Adrenal gland (tissue), 5 donors: ENCODE results near the gene TENM4.

ENCODE experiments used
- CTCF ChIP-seq, 6 experiments: fragments of 450-650 bp in 4 of 6; fragments of 200-600 bp in 2 of 6; sonication (generic) in 1 of 6; IDR thresholded peaks; 1 replicate in 5 of 6; 2 replicates in 1 of 6; pipeline versions ENCODE4 v1.5.1 to v1.8.0; 2016 to 2021; ENCODE audit warnings: antibody characterized with exemption in 6 of 6, mild to moderate bottlenecking in 2 of 6, moderate library complexity in 1 of 6
- POLR2A ChIP-seq, 2 donors: fragments of 450-650 bp; IDR thresholded peaks; one replicate each; pipeline ENCODE4 v1.6.1; 2017; ENCODE audit warnings: antibody characterized with exemption in 2 of 2, mild to moderate bottlenecking in 2 of 2, moderate library complexity in 1 of 2
- donor health status: DM: no; HTN: no; CAD: no.

GRCh38 chr11:79047980-79048379 lies 392.9 kb downstream of the TENM4 start:
- TF ChIP-seq CTCF (IDR thresholded peaks at IDR 0.05) (no peak), POLR2A (IDR thresholded peaks at IDR 0.05) (no peak)
